GM23338 (cell line): ENCODE results near the gene STX1B. TPM values are rescaled to one million over a fixed set of nuclear protein-coding genes. Genes with fewer than 3 reads are reported as not detected.

Experiments
- ATAC-seq: fragments of 200-7000 bp; cut with Tn5 transposase; 3 replicates; pipeline ENCODE4 v1.9.1; 2020
- DNase-seq: peaks from one replicate; pipeline ENCODE4 v3.0.0-alpha.2; 2015; ENCODE audit warnings: low spot score
- H2AFZ ChIP-seq: fragments of 200-600 bp; sonication (generic); 2 replicates; pipeline ENCODE4 v1.8.0; 2016; ENCODE audit warnings: antibody characterized with exemption, mild to moderate bottlenecking, moderate library complexity
- H3F3A ChIP-seq: fragments of 200-600 bp; sonication (generic); replicated peaks from 2 replicates; pipeline ENCODE4 v1.8.0; 2017; ENCODE audit warnings: antibody characterized with exemption, mixed run types, low read depth
- H3K27ac ChIP-seq: fragments of 200-600 bp; sonication (generic); 2 replicates; pipeline ENCODE4 v1.6.1; 2016; ENCODE audit warnings: low read depth
- H3K27me3 ChIP-seq: fragments of 200-600 bp; sonication (generic); 2 replicates; pipeline ENCODE4 v1.8.0; 2016; ENCODE audit warnings: mild to moderate bottlenecking, mixed run types, moderate library complexity; ENCODE audit not compliant: insufficient read depth
- H3K36me3 ChIP-seq: fragments of 200-600 bp; sonication (generic); 2 replicates; pipeline ENCODE4 v1.8.0; 2016; ENCODE audit warnings: mild to moderate bottlenecking; ENCODE audit not compliant: insufficient read depth
- H3K4me1 ChIP-seq: fragments of 200-600 bp; sonication (generic); 2 replicates; pipeline ENCODE4 v1.8.0; 2016; ENCODE audit warnings: mild to moderate bottlenecking, moderate library complexity; ENCODE audit not compliant: insufficient read depth
- H3K4me2 ChIP-seq: fragments of 200-600 bp; sonication (generic); 2 replicates; pipeline ENCODE4 v1.7.1; 2017; ENCODE audit warnings: mixed run types
- H3K4me3 ChIP-seq: fragments of 200-600 bp; sonication (generic); 2 replicates; pipeline ENCODE4 v1.6.1; 2016; ENCODE audit warnings: mixed run types
- H3K79me2 ChIP-seq: fragments of 200-600 bp; sonication (generic); replicated peaks from 2 replicates; pipeline ENCODE4 v1.8.0; 2017; ENCODE audit warnings: mild to moderate bottlenecking; ENCODE audit not compliant: insufficient read depth
- H3K9me2 ChIP-seq: fragments of 200-600 bp; sonication (generic); 2 replicates; pipeline ENCODE4 v1.8.0; 2017; ENCODE audit not compliant: insufficient read depth
- H4K20me1 ChIP-seq: fragments of 200-600 bp; sonication (generic); replicated peaks from 2 replicates; pipeline ENCODE4 v1.8.0; 2017; ENCODE audit warnings: mild to moderate bottlenecking; ENCODE audit not compliant: insufficient read depth
- H3K27ac Mint-ChIP-seq: 2 replicates; pipeline ENCODE4 v1.8.0; 2020; ENCODE audit warnings: inconsistent platforms, mild to moderate bottlenecking, moderate library complexity, mixed read lengths
- H3K27me3 Mint-ChIP-seq: 3 replicates; pipeline ENCODE4 v1.8.0; 2022; ENCODE audit warnings: low read depth, mild to moderate bottlenecking, moderate library complexity, mixed read lengths, inconsistent platforms; ENCODE audit not compliant: insufficient read depth, poor library complexity
- H3K36me3 Mint-ChIP-seq: 3 replicates; pipeline ENCODE4 v1.8.0; 2021; ENCODE audit warnings: low read depth, mild to moderate bottlenecking, inconsistent platforms, moderate library complexity, mixed read lengths
- H3K4me1 Mint-ChIP-seq: 3 replicates; pipeline ENCODE4 v1.8.0; 2020; ENCODE audit warnings: mild to moderate bottlenecking, inconsistent platforms, mixed read lengths
- H3K4me3 Mint-ChIP-seq: 3 replicates; pipeline ENCODE4 v1.8.0; 2021; ENCODE audit warnings: moderate library complexity, mild to moderate bottlenecking, inconsistent platforms, mixed read lengths
- H3K9me3 Mint-ChIP-seq: 3 replicates; pipeline ENCODE4 v1.8.0; 2020; ENCODE audit warnings: moderate library complexity, mild to moderate bottlenecking, inconsistent platforms, mixed read lengths
- CREB1 ChIP-seq: fragments of 250-450 bp; sonication (Bioruptor Pico); IDR thresholded peaks from 2 replicates; pipeline ENCODE4 v1.5.0; 2020; ENCODE audit warnings: low read depth, mild to moderate bottlenecking, moderate library complexity
- CTCF ChIP-seq, 2 experiments: fragments of 200-600 bp in 1 of 2; sonication (generic) in 1 of 2; conservative IDR thresholded peaks; 2 replicates each; pipeline versions ENCODE4 v1.5.1 to v1.6.1; 2016 to 2017; ENCODE audit warnings: antibody characterized with exemption in 2 of 2, low read depth in 2 of 2, mild to moderate bottlenecking in 2 of 2, moderate library complexity in 1 of 2
- ETS1 ChIP-seq: IDR thresholded peaks from 2 replicates; pipeline ENCODE4 v1.6.1; 2016; ENCODE audit warnings: antibody characterized with exemption
- EZH2 ChIP-seq: fragments of 200-600 bp; sonication (generic); IDR thresholded peaks from one replicate; pipeline ENCODE4 v1.8.0; 2017; ENCODE audit warnings: antibody characterized with exemption, mild to moderate bottlenecking, low read depth; ENCODE audit not compliant: unreplicated experiment
- JUNB ChIP-seq: IDR thresholded peaks from one replicate; pipeline ENCODE4 v1.6.1; 2016; ENCODE audit warnings: antibody characterized with exemption; ENCODE audit not compliant: unreplicated experiment
- NANOG ChIP-seq: IDR thresholded peaks from 2 replicates; pipeline ENCODE4 v1.6.1; 2016; ENCODE audit warnings: antibody characterized with exemption, borderline replicate concordance
- POLR2AphosphoS5 ChIP-seq: IDR thresholded peaks from 2 replicates; pipeline ENCODE4 v1.6.1; 2016; ENCODE audit warnings: antibody characterized with exemption, low read depth
- STAT1 ChIP-seq: IDR thresholded peaks from one replicate; pipeline ENCODE4 v1.6.1; 2016; ENCODE audit warnings: antibody characterized with exemption; ENCODE audit not compliant: unreplicated experiment
- ZNF114 ChIP-seq: fragments of 250-450 bp; sonication (Bioruptor Pico); IDR thresholded peaks from 2 replicates; pipeline ENCODE4 v1.5.0; 2020; ENCODE audit warnings: mild to moderate bottlenecking, moderate library complexity
- ZNF331 ChIP-seq: fragments of 250-450 bp; sonication (Bioruptor Pico); IDR thresholded peaks from 2 replicates; pipeline ENCODE4 v1.5.0; 2020; ENCODE audit warnings: low read depth, mild to moderate bottlenecking, moderate library complexity
- ZNF462 ChIP-seq: fragments of 250-450 bp; sonication (Bioruptor Pico); IDR thresholded peaks from 2 replicates; pipeline ENCODE4 v1.5.0; 2020; ENCODE audit warnings: mild to moderate bottlenecking, moderate library complexity
- polyA plus RNA-seq: library from polyadenylated mRNA; unstranded; fragments of >200 nt; fragmentation: Nextera tagmentation; extraction: Ambion mirVana; gene quantifications from 2 replicates; pipeline ENCODE4 v1.2.1, GENCODE V29; 2016
- total RNA-seq: library from RNA; depleted of rRNA; stranded (reverse); fragments of >200 nt; shearing (Covaris generic); gene quantifications from 2 replicates; pipeline ENCODE4 v1.2.3, GENCODE V29; 2014
- TF ChIP-seq, protein P1 (sequence below): IDR thresholded peaks from one replicate; pipeline ENCODE4 v1.6.1; 2018; ENCODE audit warnings: antibody characterized with exemption; ENCODE audit not compliant: unreplicated experiment

STX1B gene
- total and polyA plus RNA-seq, 2 experiments from 2014 or later = 1.7 to 9.5 TPM

DNA sequence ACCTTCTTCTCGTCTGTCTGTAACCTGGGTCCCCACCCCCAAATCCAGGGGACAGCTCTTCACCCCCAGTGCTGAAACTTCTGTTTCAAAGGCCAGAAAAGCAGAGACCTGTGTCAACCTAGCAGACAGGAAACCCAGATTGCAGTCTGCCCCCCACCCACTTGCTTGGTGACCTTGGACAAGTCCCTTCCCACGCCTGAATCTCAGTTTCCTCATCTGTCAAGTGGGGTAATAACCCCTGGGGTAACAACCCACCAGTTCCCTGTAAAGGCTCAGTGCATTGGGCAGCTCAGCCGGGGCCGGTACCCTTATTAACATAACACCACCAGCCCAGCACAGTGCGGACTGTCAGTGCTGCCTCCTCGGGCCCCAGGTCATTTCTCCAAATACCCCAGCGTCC is 1.3 kb downstream of the STX1B start (continued):
- TF ChIP-seq, protein P1, sequence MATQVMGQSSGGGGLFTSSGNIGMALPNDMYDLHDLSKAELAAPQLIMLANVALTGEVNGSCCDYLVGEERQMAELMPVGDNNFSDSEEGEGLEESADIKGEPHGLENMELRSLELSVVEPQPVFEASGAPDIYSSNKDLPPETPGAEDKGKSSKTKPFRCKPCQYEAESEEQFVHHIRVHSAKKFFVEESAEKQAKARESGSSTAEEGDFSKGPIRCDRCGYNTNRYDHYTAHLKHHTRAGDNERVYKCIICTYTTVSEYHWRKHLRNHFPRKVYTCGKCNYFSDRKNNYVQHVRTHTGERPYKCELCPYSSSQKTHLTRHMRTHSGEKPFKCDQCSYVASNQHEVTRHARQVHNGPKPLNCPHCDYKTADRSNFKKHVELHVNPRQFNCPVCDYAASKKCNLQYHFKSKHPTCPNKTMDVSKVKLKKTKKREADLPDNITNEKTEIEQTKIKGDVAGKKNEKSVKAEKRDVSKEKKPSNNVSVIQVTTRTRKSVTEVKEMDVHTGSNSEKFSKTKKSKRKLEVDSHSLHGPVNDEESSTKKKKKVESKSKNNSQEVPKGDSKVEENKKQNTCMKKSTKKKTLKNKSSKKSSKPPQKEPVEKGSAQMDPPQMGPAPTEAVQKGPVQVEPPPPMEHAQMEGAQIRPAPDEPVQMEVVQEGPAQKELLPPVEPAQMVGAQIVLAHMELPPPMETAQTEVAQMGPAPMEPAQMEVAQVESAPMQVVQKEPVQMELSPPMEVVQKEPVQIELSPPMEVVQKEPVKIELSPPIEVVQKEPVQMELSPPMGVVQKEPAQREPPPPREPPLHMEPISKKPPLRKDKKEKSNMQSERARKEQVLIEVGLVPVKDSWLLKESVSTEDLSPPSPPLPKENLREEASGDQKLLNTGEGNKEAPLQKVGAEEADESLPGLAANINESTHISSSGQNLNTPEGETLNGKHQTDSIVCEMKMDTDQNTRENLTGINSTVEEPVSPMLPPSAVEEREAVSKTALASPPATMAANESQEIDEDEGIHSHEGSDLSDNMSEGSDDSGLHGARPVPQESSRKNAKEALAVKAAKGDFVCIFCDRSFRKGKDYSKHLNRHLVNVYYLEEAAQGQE = no peak
- TF ChIP-seq POLR2AphosphoS5 (no peak), JUNB (no peak), ZNF331 (CRISPR knock-in tag) (no peak), CTCF (conservative IDR thresholded peaks at IDR 0.05; ENCODE audit: low read depth in 2 of 2) (no peak), ETS1 (no peak), CREB1 (CRISPR knock-in tag) (no peak), NANOG (no peak), EZH2 (no peak)

GRCh38 chr16:31008551-31008950 is 1.9 kb downstream of the STX1B start:
- Histone ChIP-seq H3K4me1 (no peaks in the 10 kb centered on the region; the same call in 1 of the 2 replicates), H2AFZ (no peak overlapping the region), H3K9me2 (no peaks in the 10 kb centered on the region), H3K4me2 (no peak overlapping the region), H3K79me2 (peaks cover 12% of the 10 kb centered on the region; the same call in 1 of the 2 replicates), H3K27me3 (no peaks in the 10 kb centered on the region), H4K20me1 (0 out of 2 replicates have a peak, but pooled peaks cover 5% of the 10 kb centered on the region), H3K36me3 (no peaks in the 10 kb centered on the region; the same call in 1 of the 2 replicates), H3F3A (no peaks in the 10 kb centered on the region), H3K27ac (no peak overlapping the region), H3K4me3 (no peak overlapping the region)
- H3K27ac Mint-ChIP-seq = no peak overlapping the region
- TF ChIP-seq STAT1 = no peak
- no peak for TF ChIP-seq ZNF114 (CRISPR knock-in tag)
- TF ChIP-seq JUNB = no peak
- no peak for TF ChIP-seq ZNF462 (CRISPR knock-in tag)
- TF ChIP-seq ZNF331 (CRISPR knock-in tag) = no peak
- no peak for TF ChIP-seq POLR2AphosphoS5
- peaks cover 20% of the 10 kb centered on the region for H3K4me1 Mint-ChIP-seq
- no peaks in the 10 kb centered on the region; the same call in 1 of the 3 replicates for H3K9me3 Mint-ChIP-seq
- ATAC-seq = no peak
- no peak for DNase-seq
- no peaks in the 10 kb centered on the region; the same call in 2 of the 3 replicates for H3K36me3 Mint-ChIP-seq
- H3K27me3 Mint-ChIP-seq = peaks cover 30% of the 10 kb centered on the region
- H3K4me3 Mint-ChIP-seq = no peak overlapping the region; the same call in 2 of the 3 replicates
